ENCODE results near the gene C3orf22. TPM values are rescaled to one million over a fixed set of nuclear protein-coding genes. Genes with fewer than 3 reads are reported as not detected.

The C3orf22 gene
- polyA plus RNA-seq, 2 donors = not detected

GRCh38 chr3:126551839-126552687 lies 6.7 kb downstream of the C3orf22 start:
- Histone ChIP-seq H3K36me3 (ENCODE audit: control insufficient read depth in 2 of 2, insufficient read depth in 2 of 2, low read length in 1 of 2) (no peaks in the 10 kb centered on the region), H3K27ac (ENCODE audit: low read depth in 2 of 2, low read length in 1 of 2) (no peak overlapping the region), H3K4me1 (ENCODE audit: control insufficient read depth in 2 of 2, insufficient read depth in 2 of 2, low read length in 1 of 2) (no peaks in the 10 kb centered on the region), H3K27me3 (ENCODE audit: control insufficient read depth in 1 of 2, insufficient read depth in 2 of 2, low read length in 2 of 2) (no peaks in the 10 kb centered on the region), H3K4me3 (ENCODE audit: low read depth in 1 of 2, low read length in 2 of 2) (no peak overlapping the region), H3K9me3 (ENCODE audit: control insufficient read depth in 2 of 2, insufficient read depth in 1 of 2, low read depth in 1 of 2, low read length in 1 of 2) (no peaks in the 10 kb centered on the region)
- 72 to 74% methylated on average over 17 of the region's 17 CpGs for WGBS, 2 donors

GRCh38 chr3:126551121-126551838 lies 7.5 kb downstream of the C3orf22 start:
- Histone ChIP-seq H3K4me1 (ENCODE audit: control insufficient read depth in 2 of 2, insufficient read depth in 2 of 2, low read length in 1 of 2) (no peaks in the 10 kb centered on the region), H3K36me3 (ENCODE audit: control insufficient read depth in 2 of 2, insufficient read depth in 2 of 2, low read length in 1 of 2) (no peaks in the 10 kb centered on the region), H3K4me3 (ENCODE audit: low read depth in 1 of 2, low read length in 2 of 2) (no peak overlapping the region), H3K27ac (ENCODE audit: low read depth in 2 of 2, low read length in 1 of 2) (no peak overlapping the region), H3K9me3 (ENCODE audit: control insufficient read depth in 2 of 2, insufficient read depth in 1 of 2, low read depth in 1 of 2, low read length in 1 of 2) (no peaks in the 10 kb centered on the region), H3K27me3 (ENCODE audit: control insufficient read depth in 1 of 2, insufficient read depth in 2 of 2, low read length in 2 of 2) (no peaks in the 10 kb centered on the region)
- WGBS, 2 donors = 64 to 72% methylated on average over 13 of the region's 13 CpGs

DNA sequence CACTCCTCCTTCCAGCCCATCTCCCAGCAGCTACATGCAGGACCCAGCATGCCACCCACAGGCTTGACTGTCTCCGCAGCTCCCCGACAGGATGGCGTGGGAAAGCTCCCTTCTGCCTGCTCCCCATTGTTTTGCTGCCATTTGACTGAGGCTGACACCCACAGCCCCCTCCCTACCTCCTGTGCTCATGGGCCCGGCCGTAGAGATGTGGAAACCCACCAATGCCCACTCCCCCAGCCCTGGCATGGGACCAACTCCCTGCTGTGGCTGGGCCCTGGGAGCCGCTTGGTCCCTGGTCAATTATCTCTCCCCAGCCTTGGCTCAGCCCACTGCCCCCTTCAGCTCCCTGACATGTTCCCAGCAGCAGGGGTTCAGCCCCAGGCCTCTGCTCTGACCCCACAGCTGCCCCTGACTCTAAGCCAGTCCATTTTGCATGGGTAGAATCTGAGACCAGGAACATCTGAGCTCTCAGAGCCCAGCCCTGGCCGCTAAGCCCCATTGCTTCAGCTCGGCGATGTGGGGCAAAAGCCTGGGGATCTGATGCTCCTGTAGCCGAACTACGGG lies 8.2 kb downstream of the C3orf22 start:
- H3K27me3 ChIP-seq (ENCODE audit: control insufficient read depth in 1 of 2, insufficient read depth in 2 of 2, low read length in 2 of 2) = no peaks in the 10 kb centered on the region

DNA sequence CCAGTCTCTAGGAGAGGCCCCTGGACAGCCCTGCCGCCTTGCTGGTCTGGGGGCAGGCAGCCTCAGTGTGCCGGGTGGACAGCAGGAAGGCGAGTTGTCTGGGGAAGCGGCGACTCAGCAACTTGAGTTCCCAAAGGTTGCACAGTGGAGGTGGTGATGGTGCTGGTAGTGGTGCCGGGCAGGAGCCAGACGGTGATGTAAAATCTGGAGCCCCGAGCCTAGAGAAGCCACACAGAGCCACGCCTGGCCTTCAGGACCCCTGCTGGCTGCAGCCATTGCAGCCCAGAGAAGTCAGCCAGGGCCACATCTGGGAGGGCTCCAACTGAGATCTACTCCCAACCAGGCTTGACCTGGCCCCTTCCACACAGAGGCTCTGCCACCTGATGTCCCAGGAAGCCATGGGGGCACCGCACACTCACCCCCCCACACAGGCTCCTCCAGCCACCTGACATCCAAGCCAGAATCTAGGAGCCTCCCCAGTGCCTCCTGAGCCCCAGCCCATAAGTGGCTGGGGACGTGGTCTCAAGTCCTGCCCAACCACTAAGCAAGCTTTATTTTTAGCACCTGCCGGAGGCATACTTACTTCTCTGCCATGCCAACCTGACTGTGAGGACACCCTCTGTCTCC lies 8.8 kb downstream of the C3orf22 start:
- H3K4me1 ChIP-seq (ENCODE audit: control insufficient read depth in 2 of 2, insufficient read depth in 2 of 2, low read length in 1 of 2) = no peaks in the 10 kb centered on the region
- H3K9me3 ChIP-seq (ENCODE audit: control insufficient read depth in 2 of 2, insufficient read depth in 1 of 2, low read depth in 1 of 2, low read length in 1 of 2) = no peaks in the 10 kb centered on the region
- 75 to 78% methylated on average over 11 to 12 of the region's 12 CpGs for WGBS, 2 donors
- H3K4me3 ChIP-seq (ENCODE audit: low read depth in 1 of 2, low read length in 2 of 2) = no peak overlapping the region
- H3K27ac ChIP-seq (ENCODE audit: low read depth in 2 of 2, low read length in 1 of 2) = no peak overlapping the region
- H3K27me3 ChIP-seq (ENCODE audit: control insufficient read depth in 1 of 2, insufficient read depth in 2 of 2, low read length in 2 of 2) = no peaks in the 10 kb centered on the region
- H3K36me3 ChIP-seq (ENCODE audit: control insufficient read depth in 2 of 2, insufficient read depth in 2 of 2, low read length in 1 of 2) = no peaks in the 10 kb centered on the region

More for the DNA sequence above, 8.2 kb downstream of the C3orf22 start:
- H3K27ac ChIP-seq (ENCODE audit: low read depth in 2 of 2, low read length in 1 of 2) = no peak overlapping the region
- H3K4me3 ChIP-seq (ENCODE audit: low read depth in 1 of 2, low read length in 2 of 2) = no peak overlapping the region
- no peaks in the 10 kb centered on the region for H3K36me3 ChIP-seq (ENCODE audit: control insufficient read depth in 2 of 2, insufficient read depth in 2 of 2, low read length in 1 of 2)
- WGBS, 2 donors = 86% methylated on average over 11 of the region's 11 CpGs
- H3K9me3 ChIP-seq (ENCODE audit: control insufficient read depth in 2 of 2, insufficient read depth in 1 of 2, low read depth in 1 of 2, low read length in 1 of 2) = no peaks in the 10 kb centered on the region
- H3K4me1 ChIP-seq (ENCODE audit: control insufficient read depth in 2 of 2, insufficient read depth in 2 of 2, low read length in 1 of 2) = no peaks in the 10 kb centered on the region

GRCh38 chr3:126548556-126549466 lies 9.9 kb downstream of the C3orf22 start:
- no peaks in the 10 kb centered on the region for H3K9me3 ChIP-seq (ENCODE audit: control insufficient read depth in 2 of 2, insufficient read depth in 1 of 2, low read depth in 1 of 2, low read length in 1 of 2)
- H3K4me3 ChIP-seq (ENCODE audit: low read depth in 1 of 2, low read length in 2 of 2) = no peak overlapping the region
- H3K27me3 ChIP-seq (ENCODE audit: control insufficient read depth in 1 of 2, insufficient read depth in 2 of 2, low read length in 2 of 2) = no peaks in the 10 kb centered on the region
- H3K27ac ChIP-seq (ENCODE audit: low read depth in 2 of 2, low read length in 1 of 2) = no peak overlapping the region
- 53 to 56% methylated on average over 9 of the region's 9 CpGs for WGBS, 2 donors
- H3K4me1 ChIP-seq (ENCODE audit: control insufficient read depth in 2 of 2, insufficient read depth in 2 of 2, low read length in 1 of 2) = no peaks in the 10 kb centered on the region
- no peaks in the 10 kb centered on the region for H3K36me3 ChIP-seq (ENCODE audit: control insufficient read depth in 2 of 2, insufficient read depth in 2 of 2, low read length in 1 of 2)

GRCh38 chr3:126547721-126548120 lies 11.0 kb downstream of the C3orf22 start:
- H3K4me3 ChIP-seq (ENCODE audit: low read depth in 1 of 2, low read length in 2 of 2) = no peak overlapping the region
- H3K27ac ChIP-seq (ENCODE audit: low read depth in 2 of 2, low read length in 1 of 2) = no peak overlapping the region
- no peaks in the 10 kb centered on the region for H3K9me3 ChIP-seq (ENCODE audit: control insufficient read depth in 2 of 2, insufficient read depth in 1 of 2, low read depth in 1 of 2, low read length in 1 of 2)
- no peaks in the 10 kb centered on the region for H3K36me3 ChIP-seq (ENCODE audit: control insufficient read depth in 2 of 2, insufficient read depth in 2 of 2, low read length in 1 of 2)
- no peaks in the 10 kb centered on the region for H3K4me1 ChIP-seq (ENCODE audit: control insufficient read depth in 2 of 2, insufficient read depth in 2 of 2, low read length in 1 of 2)
- no peaks in the 10 kb centered on the region for H3K27me3 ChIP-seq (ENCODE audit: control insufficient read depth in 1 of 2, insufficient read depth in 2 of 2, low read length in 2 of 2)
- 66 to 69% methylated on average over 1 of the region's 1 CpG for WGBS, 2 donors

- no peaks in the 10 kb centered on the region for H3K27me3 ChIP-seq (ENCODE audit: control insufficient read depth in 1 of 2, insufficient read depth in 2 of 2, low read length in 2 of 2)
- no peak overlapping the region for H3K4me3 ChIP-seq (ENCODE audit: low read depth in 1 of 2, low read length in 2 of 2)
- peaks cover 0 to 5% of the 10 kb centered on the region in 2 donors for H3K9me3 ChIP-seq (ENCODE audit: control insufficient read depth in 2 of 2, insufficient read depth in 1 of 2, low read depth in 1 of 2, low read length in 1 of 2)
- 68 to 79% methylated on average over 8 of the region's 8 CpGs for WGBS, 2 donors
- no peaks in the 10 kb centered on the region for H3K36me3 ChIP-seq (ENCODE audit: control insufficient read depth in 2 of 2, insufficient read depth in 2 of 2, low read length in 1 of 2)
- no peak overlapping the region for H3K27ac ChIP-seq (ENCODE audit: low read depth in 2 of 2, low read length in 1 of 2)
- no peaks in the 10 kb centered on the region for H3K4me1 ChIP-seq (ENCODE audit: control insufficient read depth in 2 of 2, insufficient read depth in 2 of 2, low read length in 1 of 2)
Observed at GRCh38 chr3:126546549-126547239, 12.0 kb downstream of the C3orf22 start.

GRCh38 chr3:126546013-126546412 lies 12.7 kb downstream of the C3orf22 start:
- H3K9me3 ChIP-seq (ENCODE audit: control insufficient read depth in 2 of 2, insufficient read depth in 1 of 2, low read depth in 1 of 2, low read length in 1 of 2) = peaks cover 0 to 9% of the 10 kb centered on the region in 2 donors
- H3K27me3 ChIP-seq (ENCODE audit: control insufficient read depth in 1 of 2, insufficient read depth in 2 of 2, low read length in 2 of 2) = no peaks in the 10 kb centered on the region
- no peak overlapping the region for H3K4me3 ChIP-seq (ENCODE audit: low read depth in 1 of 2, low read length in 2 of 2)
- WGBS, 2 donors = 92 to 93% methylated on average over 6 of the region's 6 CpGs
- no peak overlapping the region for H3K27ac ChIP-seq (ENCODE audit: low read depth in 2 of 2, low read length in 1 of 2)
- H3K36me3 ChIP-seq (ENCODE audit: control insufficient read depth in 2 of 2, insufficient read depth in 2 of 2, low read length in 1 of 2) = no peaks in the 10 kb centered on the region
- no peaks in the 10 kb centered on the region for H3K4me1 ChIP-seq (ENCODE audit: control insufficient read depth in 2 of 2, insufficient read depth in 2 of 2, low read length in 1 of 2)

Data from esophagus (tissue), 2 donors.